ENCODE data around the gene COL27A1. TPM values are rescaled to one million over a fixed set of nuclear protein-coding genes. Genes with fewer than 3 reads are reported as not detected.

The COL27A1 gene
- total and polyA plus RNA-seq, 9 of the 15 experiments (the other 6 are each of a cell fraction or from before 2014, with no cell fraction given) = 0.07 TPM; not detected in 8

DNA sequence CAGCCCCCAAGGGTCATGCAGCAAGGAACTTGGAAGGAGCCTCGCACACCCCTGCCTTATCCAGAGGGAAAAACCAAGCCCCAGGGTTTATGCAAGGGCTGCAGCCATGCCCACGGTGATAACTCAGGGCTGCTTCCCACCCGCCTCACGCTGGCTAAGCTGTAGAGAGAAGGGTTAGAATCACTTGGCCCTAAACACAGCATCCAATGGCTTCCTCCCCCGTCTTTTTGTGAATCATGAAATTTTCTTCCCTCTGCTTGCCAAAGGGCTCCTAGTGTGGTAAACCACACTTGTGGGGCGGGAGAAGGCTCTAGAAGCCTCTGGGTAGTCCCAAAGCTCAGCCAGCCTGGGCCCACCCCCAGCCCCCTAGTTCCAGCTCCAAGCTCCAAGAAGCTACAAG, 111.6 kb downstream of the COL27A1 start:
- H3K4me3 ChIP-seq = no peak overlapping the region
- no peaks in the 10 kb centered on the region for H3K9me3 ChIP-seq (replicated peaks; ENCODE audit: control insufficient read depth, insufficient read depth, low read depth, low read length)
- H3K9ac ChIP-seq (ENCODE audit: insufficient read depth in 1 of 2, low read depth in 2 of 2, low read length in 2 of 2) = no peak overlapping the region
- H3K79me2 ChIP-seq (ENCODE audit: control insufficient read depth, insufficient read depth, low read length) = no peaks in the 10 kb centered on the region
- TF ChIP-seq CLOCK (CRISPR knock-in tag; IDR thresholded peaks at IDR 0.05; ENCODE audit: borderline replicate concordance) = no peak
- TF ChIP-seq ZFX (CRISPR knock-in tag; IDR thresholded peaks at IDR 0.05) = no peak
- TF ChIP-seq BRF2 (IDR thresholded peaks at IDR 0.05; ENCODE audit: borderline replicate concordance, insufficient read depth, insufficient read length) = no peak
- TF ChIP-seq BRCA1 (IDR thresholded peaks at IDR 0.05) = no peak
- TF ChIP-seq BRCA1 (CRISPR knock-in tag; IDR thresholded peaks at IDR 0.05) = no peak
- no peak for TF ChIP-seq KLF6 (CRISPR knock-in tag; IDR thresholded peaks at IDR 0.05; ENCODE audit: borderline replicate concordance)
- no peak for TF ChIP-seq ARID1B (IDR thresholded peaks at IDR 0.05)
- TF ChIP-seq SNRNP70 (optimal IDR thresholded peaks at IDR 0.05; ENCODE audit: low read depth, low read length) = no peak
- TF ChIP-seq KLF13 (tag; IDR thresholded peaks at IDR 0.05; ENCODE audit: borderline replicate concordance, low read depth) = no peak
- TF ChIP-seq EP300 (IDR thresholded peaks at IDR 0.05; ENCODE audit: low read length) = no peak
- no peak for TF ChIP-seq ZNF282 (CRISPR knock-in tag; IDR thresholded peaks at IDR 0.05)
- no peak for TF ChIP-seq POLR3G (IDR thresholded peaks at IDR 0.05; ENCODE audit: extremely low read depth, insufficient read length, insufficient replicate concordance)
- no peak for TF ChIP-seq HDAC6 (IDR thresholded peaks at IDR 0.05; ENCODE audit: low read depth, low read length)
- TF ChIP-seq ZNF707 (CRISPR knock-in tag; conservative IDR thresholded peaks at IDR 0.05) = no peak
- no peak for TF ChIP-seq ZNF655 (CRISPR knock-in tag; IDR thresholded peaks at IDR 0.05)
- TF ChIP-seq, protein P1, sequence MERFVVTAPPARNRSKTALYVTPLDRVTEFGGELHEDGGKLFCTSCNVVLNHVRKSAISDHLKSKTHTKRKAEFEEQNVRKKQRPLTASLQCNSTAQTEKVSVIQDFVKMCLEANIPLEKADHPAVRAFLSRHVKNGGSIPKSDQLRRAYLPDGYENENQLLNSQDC (CRISPR knock-in tag; IDR thresholded peaks at IDR 0.05) = no peak
- TF ChIP-seq, protein P2, sequence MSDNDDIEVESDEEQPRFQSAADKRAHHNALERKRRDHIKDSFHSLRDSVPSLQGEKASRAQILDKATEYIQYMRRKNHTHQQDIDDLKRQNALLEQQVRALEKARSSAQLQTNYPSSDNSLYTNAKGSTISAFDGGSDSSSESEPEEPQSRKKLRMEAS (CRISPR knock-in tag; IDR thresholded peaks at IDR 0.05) = no peak
- TF ChIP-seq KLF16 (IDR thresholded peaks at IDR 0.05) = no peak
- no peak for TF ChIP-seq RBM17 (IDR thresholded peaks at IDR 0.05; ENCODE audit: borderline replicate concordance, low read depth, low read length)
- H3K4me1 ChIP-seq (replicated peaks in 1 of 2; ENCODE audit: control insufficient read depth in 2 of 2, insufficient read depth in 2 of 2, low read length in 2 of 2) = no peaks in the 10 kb centered on the region
- no peak overlapping the region for H3K27ac ChIP-seq (ENCODE audit: extremely low read depth, low read depth, low read length)
- no peaks in the 10 kb centered on the region for H3K9me1 ChIP-seq (ENCODE audit: control insufficient read depth, insufficient read depth, low read length)
- FAIRE-seq (no peak), ATAC-seq (no peak), DNase-seq (ENCODE audit: extremely low read depth in 1 of 4, low spot score in 3 of 4) (no peak)
- no peak overlapping the region for H2AFZ ChIP-seq (ENCODE audit: low read depth, low read length)
- 0% methylated on average over 6 of the region's 6 CpGs for WGBS (ENCODE audit: insufficient coverage, low coverage, missing lambda C conversion rate)
- in situ Hi-C loops (cut with MboI) (no loop called here), intact Hi-C loops (cut with micrococcal nuclease) (no loop called here)
- no TSS peak for BruUV-seq (replicated peaks)
- H4K20me1 ChIP-seq (replicated peaks; ENCODE audit: control insufficient read depth, insufficient read depth, low read length) = peaks cover 4% of the 10 kb centered on the region
- H3K4me2 ChIP-seq (ENCODE audit: insufficient read depth, low read length) = no peak overlapping the region
- no peaks in the 10 kb centered on the region for H3K36me3 ChIP-seq (ENCODE audit: control insufficient read depth, insufficient read depth, low read length)
- ChIA-PET POLR2A (no interaction called here), CTCF (ENCODE audit: low intra/inter-chr PET ratio) (no interaction called here)
- H3K27me3 ChIP-seq (ENCODE audit: control insufficient read depth in 2 of 2, insufficient read depth in 2 of 2, low read length in 2 of 2) = peaks cover 0 to 56% of the 10 kb centered on the region in 2 experiments; a peak in 3 of 5 replicates

Measured in K562 (cell line).